GM20000 (cell line): ENCODE results near the gene CEBPZ.
A peak's percentile ranks its signal among the peaks of the same experiment; 100 is the strongest.
"Not testable (repeated sequence)": the region's sequence is repeated elsewhere in the genome, so short reads cannot be mapped to it uniquely, and the experiment has no call there.

Experiments
- DNase-seq: peaks from one replicate; pipeline ENCODE4 v3.0.0; 2012; ENCODE audit warnings: low spot score
- CTCF ChIP-seq: IDR thresholded peaks from 2 replicates; pipeline ENCODE4 v1.5.1; 2012; ENCODE audit warnings: mild to moderate bottlenecking, control low read depth; ENCODE audit errors: extremely low read depth, missing control alignments

Gene CEBPZ

GRCh38 chr2:37201208-37201607 lies 30.2 kb downstream of the CEBPZ start:
- no peak for DNase-seq
- no peak for TF ChIP-seq CTCF

GRCh38 chr2:37198681-37199065 lies 32.7 kb downstream of the CEBPZ start:
- no peak for TF ChIP-seq CTCF
- DNase-seq: no peak

DNA sequence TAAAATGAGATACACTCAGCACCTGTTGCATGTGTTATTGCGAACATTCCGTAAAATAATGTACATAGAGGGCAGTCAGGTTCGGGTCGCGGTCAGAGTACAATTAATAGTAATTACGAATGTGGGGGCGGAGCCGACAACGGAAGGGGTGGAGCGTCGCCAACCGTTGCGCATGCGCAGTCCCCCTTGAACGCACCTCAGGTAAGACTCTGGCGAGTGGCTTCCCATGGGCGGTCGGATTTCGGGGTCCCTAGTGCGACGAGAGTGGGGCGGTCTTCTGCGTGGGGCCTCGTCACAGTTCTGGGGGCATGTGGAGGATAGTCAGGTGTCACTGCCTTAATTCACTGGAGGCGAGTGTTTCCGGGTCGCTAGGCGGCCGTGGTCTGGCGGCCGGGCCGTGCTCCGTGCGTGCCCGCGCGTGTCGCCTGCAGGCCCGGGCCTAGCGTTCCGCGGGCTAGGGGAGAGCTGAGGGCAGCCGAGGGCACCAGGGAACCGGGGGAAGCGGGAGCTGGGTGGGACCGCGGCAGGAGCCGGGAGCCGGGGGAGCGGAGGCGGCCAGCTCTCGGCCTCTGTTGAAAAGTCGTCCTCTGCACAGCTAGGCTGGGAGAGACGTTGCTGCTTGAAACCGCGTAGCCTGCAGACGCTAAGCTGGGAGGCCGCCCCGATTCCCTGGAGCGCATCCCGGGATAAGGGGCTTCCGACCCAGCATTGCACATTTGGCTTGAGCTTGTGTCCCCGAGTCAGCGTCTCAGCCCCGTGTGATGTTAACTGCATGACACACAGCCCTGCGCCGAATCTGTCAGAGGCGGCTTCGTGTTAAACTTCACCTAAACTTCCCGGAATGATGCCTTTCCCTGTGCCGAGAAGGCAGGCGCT lies 34.8 kb downstream of the CEBPZ start, which contains the start of gene CEBPZOS:
Gene CEBPZOS, plus strand, starts transcription at position 177 of the 876 bp plus-strand sequence. CDS start 3,209 bp downstream, outside the sequence.
- peak; percentile 93 for DNase-seq
- no peak for TF ChIP-seq CTCF

- not testable (repeated sequence) for DNase-seq
Observed at GRCh38 chr2:37195862-37196319, 35.5 kb downstream of the CEBPZ start.

DNA sequence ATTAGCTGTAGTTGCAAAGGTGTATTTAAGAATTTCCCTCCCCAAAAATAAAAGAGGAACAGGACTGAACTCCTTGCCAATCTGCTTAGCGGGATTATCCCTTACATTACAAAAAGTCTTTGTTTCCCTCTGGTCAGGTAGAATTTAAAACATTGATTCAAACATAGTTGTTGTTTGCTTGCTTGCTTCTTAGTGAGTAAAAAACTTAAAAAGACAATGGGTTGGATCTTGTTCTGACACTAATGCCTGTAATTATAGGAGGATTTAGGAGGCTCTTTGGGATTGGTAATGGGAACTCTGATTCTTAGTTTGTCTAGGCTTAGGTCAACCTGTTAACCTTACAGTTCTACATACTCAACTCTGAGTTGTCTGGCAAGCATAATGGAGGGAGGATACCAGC lies 38.8 kb downstream of the CEBPZ start:
- DNase-seq: no peak
- TF ChIP-seq CTCF: no peak

GRCh38 chr2:37191747-37192146 lies 39.6 kb downstream of the CEBPZ start:
- TF ChIP-seq CTCF: no peak
- no peak for DNase-seq

GRCh38 chr2:37191253-37191652 lies 40.1 kb downstream of the CEBPZ start:
- no peak for DNase-seq
- TF ChIP-seq CTCF: no peak

DNA sequence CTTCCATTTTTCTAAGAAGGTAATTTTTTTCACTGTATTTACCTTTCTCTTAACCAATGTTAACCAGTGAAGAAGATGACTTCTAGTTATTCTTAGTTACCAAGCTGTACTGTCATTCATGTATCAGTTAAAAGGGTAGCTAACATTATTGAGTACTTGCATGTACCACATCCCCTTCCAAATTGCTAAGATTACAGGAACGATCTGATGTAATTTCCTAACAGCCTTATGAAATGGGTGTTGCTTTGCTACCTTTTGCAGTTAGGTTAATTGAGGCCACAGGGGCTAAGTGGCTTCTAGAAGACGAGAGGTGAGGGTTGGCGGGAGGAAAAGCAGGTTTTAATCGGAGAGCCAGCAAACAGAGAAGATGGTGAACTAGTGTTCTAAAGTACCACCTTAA lies 41.1 kb downstream of the CEBPZ start:
- DNase-seq: no peak
- no peak for TF ChIP-seq CTCF
